HepG2 (cell line): ENCODE measurements around the gene PRADC1. TPM values are rescaled to one million over a fixed set of nuclear protein-coding genes. Genes with fewer than 3 reads are reported as not detected.

Experiments used
- ATAC-seq: fragments of 200-7000 bp; cut with Tn5 transposase; 3 replicates; pipeline ENCODE4 v1.9.1; 2020; ENCODE audit warnings: mild to moderate bottlenecking, moderate library complexity
- BruUV-seq: library from RNA; stranded (reverse); fragments of 400-500 nt; replicated peaks from 2 replicates; lab custom pipeline; 2021; lab: Mats Ljungman, UMichigan
- CTCF ChIA-PET: fragments of 300-600 bp; formaldehyde crosslinking; extraction: SDS; loops from one replicate; lab custom pipeline; 2021; ENCODE audit warnings: low total read pairs, inconsistent platforms, low intra/inter-chr PET ratio; lab: Yijun Ruan, JAX
- POLR2A ChIA-PET: fragments of 350-600 bp; sonication (Branson Sonifier 250); formaldehyde crosslinking; loops from one replicate; lab custom pipeline; 2020; ENCODE audit warnings: antibody characterized with exemption, inconsistent platforms; lab: Yijun Ruan, JAX
- DNase-seq: peaks from one replicate; pipeline ENCODE4 v3.0.0-alpha.2; 2015; ENCODE audit warnings: low spot score
- FAIRE-seq: peaks from 3 replicates; lab custom pipeline; 2011; peaks lifted over from hg19 to GRCh38; lab: Jason Lieb, UNC
- H2AFZ ChIP-seq: one replicate; pipeline ENCODE4 v1.6.1; 2011; ENCODE audit warnings: low read length, inconsistent platforms
- H3K27ac ChIP-seq: fragments of 300-600 bp; 3 replicates; pipeline ENCODE4 v1.8.0; 2011; ENCODE audit warnings: mixed run types, mild to moderate bottlenecking, mixed read lengths, low read length, inconsistent platforms; ENCODE audit not compliant: insufficient read depth; ENCODE audit errors: extremely low read length
- H3K27me3 ChIP-seq, 2 experiments: fragments of 200-600 bp in 1 of 2; 2 replicates in 1 of 2; 3 replicates in 1 of 2; pipeline versions ENCODE4 v1.6.0 to v1.8.0; 2011; ENCODE audit warnings: low read length in 2 of 2, mild to moderate bottlenecking in 2 of 2, moderate library complexity in 2 of 2, inconsistent platforms in 1 of 2; ENCODE audit not compliant: insufficient read depth in 2 of 2, control insufficient read depth in 1 of 2
- H3K36me3 ChIP-seq, 2 experiments: fragments of 200-600 bp in 1 of 2; replicated peaks in 1 of 2; 2 replicates in 1 of 2; 3 replicates in 1 of 2; pipeline versions ENCODE4 v1.5.1 to v1.8.0; 2011; ENCODE audit warnings: low read length in 2 of 2, inconsistent platforms in 1 of 2; ENCODE audit not compliant: insufficient read depth in 2 of 2, control insufficient read depth in 1 of 2
- H3K4me1 ChIP-seq: 2 replicates; pipeline ENCODE4 v1.5.1; 2012; ENCODE audit warnings: low read length, inconsistent platforms; ENCODE audit not compliant: insufficient read depth
- H3K4me2 ChIP-seq: 2 replicates; pipeline ENCODE4 v1.6.0; 2011; ENCODE audit warnings: low read depth, low read length, inconsistent platforms
- H3K4me3 ChIP-seq, 3 experiments: fragments of 200-600 bp in 1 of 3; sonication (generic), shearing (Covaris generic) in 1 of 3; replicated peaks in 1 of 3; 2 replicates each; pipeline ENCODE4 v1.5.1; 2011 to 2016; ENCODE audit warnings: low read length in 3 of 3, inconsistent platforms in 2 of 3, low read depth in 2 of 3, mild to moderate bottlenecking in 2 of 3, control low read depth in 1 of 3, mixed read lengths in 1 of 3; ENCODE audit not compliant: insufficient read depth in 1 of 3
- H3K79me2 ChIP-seq: one replicate; pipeline ENCODE4 v1.6.1; 2011; ENCODE audit warnings: low read length, inconsistent platforms; ENCODE audit not compliant: insufficient read depth
- H3K9ac ChIP-seq: 2 replicates; pipeline ENCODE4 v1.6.0; 2011; ENCODE audit warnings: mild to moderate bottlenecking, low read depth, low read length, inconsistent platforms; ENCODE audit not compliant: insufficient read depth
- H3K9me3 ChIP-seq: 2 replicates; pipeline ENCODE4 v1.5.1; 2012; ENCODE audit warnings: mild to moderate bottlenecking, low read length
- H4K20me1 ChIP-seq: 2 replicates; pipeline ENCODE4 v1.6.0; 2011; ENCODE audit warnings: inconsistent platforms, mild to moderate bottlenecking, low read length, moderate library complexity; ENCODE audit not compliant: insufficient read depth
- KAT2B ChIP-seq: fragments of 150-350 bp; IDR thresholded peaks from 2 replicates; pipeline ENCODE4 v1.6.1; 2014; ENCODE audit warnings: low read depth, low read length, borderline replicate concordance
- MXD3 ChIP-seq: IDR thresholded peaks from 2 replicates; pipeline ENCODE4 v1.6.1; 2016; ENCODE audit warnings: mild to moderate bottlenecking, missing biosample characterization, missing genetic modification reagents
- RCOR2 ChIP-seq: IDR thresholded peaks from 2 replicates; pipeline ENCODE4 v1.6.1; 2016; ENCODE audit warnings: missing biosample characterization, missing genetic modification reagents
- SUZ12 ChIP-seq: fragments of 150-350 bp; IDR thresholded peaks from 2 replicates; pipeline ENCODE4 v1.6.1; 2014; ENCODE audit warnings: low read depth, low read length
- U2AF1 ChIP-seq: fragments of 200-400 bp; formaldehyde crosslinking; optimal IDR thresholded peaks from 2 replicates; pipeline ENCODE3; 2017; ENCODE audit warnings: mild to moderate bottlenecking, low read depth, low read length
- ZFX ChIP-seq: sonication (generic); formaldehyde crosslinking; IDR thresholded peaks from 2 replicates; pipeline ENCODE4 v1.4.0; 2020; ENCODE audit warnings: mild to moderate bottlenecking, low read depth, missing genetic modification reagents, moderate library complexity
- ZNF10 ChIP-seq: sonication (generic); formaldehyde crosslinking; IDR thresholded peaks from 2 replicates; pipeline ENCODE4 v1.4.0; 2020; ENCODE audit warnings: mild to moderate bottlenecking, low read depth, missing genetic modification reagents, borderline replicate concordance
- ZUFSP ChIP-seq: sonication (generic); formaldehyde crosslinking; IDR thresholded peaks from 2 replicates; pipeline ENCODE4 v1.9.0; 2021; ENCODE audit warnings: missing genetic modification reagents, mild to moderate bottlenecking, borderline replicate concordance
- WGBS: methylation state at CpG from one replicate; pipeline ENCODE4 v1.1.6; 2017; ENCODE audit warnings: low lambda C conversion rate; 5-methylcytosine and 5-hydroxymethylcytosine counted together
- in situ Hi-C: cut with HindIII; loops from 2 replicates; pipeline ENCODE4 v1.10.0; 2017; ENCODE audit warnings: low pct_unique_long_range_greater_than_20kb; ENCODE audit not compliant: extremely low pct_ligation_motif_present
- intact Hi-C: fragments of 100-400 bp; cut with micrococcal nuclease; formaldehyde crosslinking; loops from one replicate; pipeline ENCODE4 v1.10.0; 2022; ENCODE audit not compliant: unreplicated experiment
- polyA plus RNA-seq, 8 experiments: library from polyadenylated mRNA; depleted of rRNA in 3 of 8; stranded (reverse) in 7 of 8; unstranded in 1 of 8; fragments of >200 nt; fragmentation: Illumina TruSeq in 4 of 8; extraction: Trizol in 4 of 8; gene quantifications; 2 replicates each; pipeline versions ENCODE4 v1.2.1 to v1.2.3, GENCODE V29; 2011 to 2016; ENCODE audit warnings: low read depth in 4 of 8, missing spikeins in 1 of 8, mixed read lengths in 1 of 8; ENCODE audit not compliant: insufficient read depth in 1 of 8
- total RNA-seq, 5 experiments: library from RNA; depleted of rRNA; stranded (reverse); fragments of >200 nt; fragmentation: Illumina TruSeq; extraction: Trizol; gene quantifications; 2 replicates each; pipeline ENCODE4 v1.2.3, GENCODE V29; 2016; ENCODE audit warnings: low read depth in 1 of 5

PRADC1 gene
- total and polyA plus RNA-seq, 2 of the 13 experiments (the other 11 are each of a cell fraction or from before 2014, with no cell fraction given) = 12.1 to 37.2 TPM

GRCh38 chr2:73239776-73240175 lies 6.7 kb upstream of the PRADC1 start:
- ChIA-PET CTCF (no interaction called here), POLR2A (no interaction called here)
- no peak overlapping the region for H2AFZ ChIP-seq
- H4K20me1 ChIP-seq = peaks cover 52% of the 10 kb centered on the region
- peaks cover 0 to 3% of the 10 kb centered on the region in 2 experiments; a peak in 1 of 5 replicates for H3K27me3 ChIP-seq
- no peaks in the 10 kb centered on the region for H3K9me3 ChIP-seq
- in situ Hi-C loops = no loop called here
- H3K27ac ChIP-seq = no peak overlapping the region
- no peak for DNase-seq
- ATAC-seq = no peak
- TF ChIP-seq ZUFSP (CRISPR knock-in tag) = no peak
- TF ChIP-seq RCOR2 (CRISPR knock-in tag) = no peak
- TF ChIP-seq SUZ12 = no peak
- no peak for TF ChIP-seq ZNF10
- TF ChIP-seq U2AF1 = no peak
- no peak for TF ChIP-seq ZFX (CRISPR knock-in tag)
- TF ChIP-seq MXD3 (CRISPR knock-in tag) = no peak
- TF ChIP-seq KAT2B = no peak
- BruUV-seq = no TSS peak
- no peak for FAIRE-seq
- no peak overlapping the region for H3K4me2 ChIP-seq
- 90% methylated on average over 3 of the region's 3 CpGs for WGBS
- H3K36me3 ChIP-seq = peaks cover 35 to 65% of the 10 kb centered on the region in 2 experiments
- intact Hi-C loops = no loop called here
- H3K9ac ChIP-seq = no peak overlapping the region
- H3K79me2 ChIP-seq = peaks cover 69% of the 10 kb centered on the region
- H3K4me1 ChIP-seq = peaks cover 51% of the 10 kb centered on the region
- no peak overlapping the region for H3K4me3 ChIP-seq
